Measurements from ENCODE around the gene TXN. TPM values are rescaled to one million over a fixed set of nuclear protein-coding genes. Genes with fewer than 3 reads are reported as not detected.

Gene TXN
- total RNA-seq, 2 donors from 2014 or later: 282 to 336 TPM

- Histone ChIP-seq H3K36me3 (ENCODE audit: control insufficient read depth, insufficient read depth, low read length) (peaks cover 25% of the 10 kb centered on the region), H3K27me3 (ENCODE audit: control insufficient read depth, insufficient read depth, low read length, poor library complexity, severe bottlenecking) (no peaks in the 10 kb centered on the region), H3K4me3 (ENCODE audit: low read length) (no peak overlapping the region), H3K9ac (ENCODE audit: extremely low read depth, low read length, poor library complexity, severe bottlenecking) (no peak overlapping the region), H3K9me3 (ENCODE audit: control insufficient read depth, low read length) (no peaks in the 10 kb centered on the region), H3K27ac (ENCODE audit: low read depth, low read length) (no peak overlapping the region), H3K4me1 (ENCODE audit: control insufficient read depth, insufficient read depth, low read length) (no peaks in the 10 kb centered on the region)
- H3K27me3 Mint-ChIP-seq (ENCODE audit: insufficient read depth): no peaks in the 10 kb centered on the region
- H3K36me3 Mint-ChIP-seq (ENCODE audit: low read depth): peaks cover 18% of the 10 kb centered on the region
- no peak overlapping the region for H3K27ac Mint-ChIP-seq
- H3K4me3 Mint-ChIP-seq: no peak overlapping the region
- peaks cover 12% of the 10 kb centered on the region for H3K9me3 Mint-ChIP-seq
- no peaks in the 10 kb centered on the region for H3K4me1 Mint-ChIP-seq
- 90% methylated on average over 1 of the region's 1 CpG; no CpG with 5 or more reads in 1 of the 2 experiments for WGBS, 2 experiments (ENCODE audit: insufficient coverage in 1 of 2, insufficient read length in 1 of 2)
- no peak for TF ChIP-seq CTCF (conservative IDR thresholded peaks at IDR 0.05)
- DNase-seq: no peak
Observed at GRCh38 chr9:110240198-110240597, 16.1 kb downstream of the TXN start.

GRCh38 chr9:110228321-110228720 is 28.0 kb downstream of the TXN start:
- Histone ChIP-seq H3K9me3 (ENCODE audit: control insufficient read depth, low read length) (no peaks in the 10 kb centered on the region), H3K4me3 (ENCODE audit: low read length) (no peak overlapping the region), H3K4me1 (ENCODE audit: control insufficient read depth, insufficient read depth, low read length) (no peaks in the 10 kb centered on the region), H3K27me3 (ENCODE audit: control insufficient read depth, insufficient read depth, low read length, poor library complexity, severe bottlenecking) (no peaks in the 10 kb centered on the region), H3K36me3 (ENCODE audit: control insufficient read depth, insufficient read depth, low read length) (no peaks in the 10 kb centered on the region), H3K27ac (ENCODE audit: low read depth, low read length) (no peak overlapping the region), H3K9ac (ENCODE audit: extremely low read depth, low read length, poor library complexity, severe bottlenecking) (no peak overlapping the region)
- H3K36me3 Mint-ChIP-seq (ENCODE audit: low read depth): no peaks in the 10 kb centered on the region
- H3K27ac Mint-ChIP-seq: no peak overlapping the region
- DNase-seq: no peak
- H3K9me3 Mint-ChIP-seq: peaks cover under 1% of the 10 kb centered on the region
- no peaks in the 10 kb centered on the region for H3K27me3 Mint-ChIP-seq (ENCODE audit: insufficient read depth)
- no peak for TF ChIP-seq CTCF (conservative IDR thresholded peaks at IDR 0.05)
- no peaks in the 10 kb centered on the region for H3K4me1 Mint-ChIP-seq
- WGBS, 2 experiments (ENCODE audit: insufficient coverage in 1 of 2, insufficient read length in 1 of 2): 80 to 97% methylated on average over 2 of the region's 2 CpGs
- H3K4me3 Mint-ChIP-seq: no peak overlapping the region

GRCh38 chr9:110224583-110224982 is 31.7 kb downstream of the TXN start:
- Mint-ChIP-seq H3K36me3 (ENCODE audit: low read depth) (no peaks in the 10 kb centered on the region), H3K4me3 (no peak overlapping the region), H3K4me1 (no peaks in the 10 kb centered on the region), H3K27me3 (ENCODE audit: insufficient read depth) (no peaks in the 10 kb centered on the region), H3K27ac (no peak overlapping the region), H3K9me3 (no peaks in the 10 kb centered on the region)
- Histone ChIP-seq H3K9ac (ENCODE audit: extremely low read depth, low read length, poor library complexity, severe bottlenecking) (no peak overlapping the region), H3K27me3 (ENCODE audit: control insufficient read depth, insufficient read depth, low read length, poor library complexity, severe bottlenecking) (no peaks in the 10 kb centered on the region), H3K9me3 (ENCODE audit: control insufficient read depth, low read length) (no peaks in the 10 kb centered on the region), H3K36me3 (ENCODE audit: control insufficient read depth, insufficient read depth, low read length) (no peaks in the 10 kb centered on the region), H3K27ac (ENCODE audit: low read depth, low read length) (no peak overlapping the region), H3K4me1 (ENCODE audit: control insufficient read depth, insufficient read depth, low read length) (no peaks in the 10 kb centered on the region), H3K4me3 (ENCODE audit: low read length) (no peak overlapping the region)
- 70 to 87% methylated on average over 3 of the region's 3 CpGs for WGBS, 2 experiments (ENCODE audit: insufficient coverage in 1 of 2, insufficient read length in 1 of 2)
- no peak for DNase-seq
- TF ChIP-seq CTCF (conservative IDR thresholded peaks at IDR 0.05): no peak
